Hematopoietic multipotent progenitor cell treated with erythropoietin and hydrocortisone succinate and interleukin-3 and kit ligand, for 17 days (in vitro differentiated cells): ENCODE data around the gene COL28A1.

ENCODE experiments used
- DNase-seq: peaks from one replicate; pipeline ENCODE4 v3.0.0-alpha.2; 2015; ENCODE audit warnings: low spot score

The COL28A1 gene

DNA sequence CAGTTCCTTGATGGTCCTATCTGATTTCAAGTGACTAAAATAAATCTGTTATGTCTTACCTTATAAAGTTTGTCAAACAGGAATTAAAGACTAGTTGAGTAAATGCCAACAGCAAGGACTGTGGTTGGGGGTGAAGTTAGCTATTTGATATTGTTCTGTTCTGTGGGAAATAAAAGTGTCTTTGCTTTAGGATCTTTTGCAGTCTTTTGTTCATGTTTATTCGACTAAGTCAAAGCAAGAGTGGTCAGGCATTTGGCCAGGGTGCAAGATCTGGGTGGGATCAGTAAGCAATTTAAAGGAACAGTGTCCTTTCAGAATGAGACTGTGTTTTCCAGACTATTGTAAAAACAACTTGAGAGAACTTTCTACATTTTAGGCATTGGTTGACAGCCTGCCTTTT is at the start of gene COL28A1:
TSS of gene COL28A1 (minus strand) at position 183 of the 400 bp plus-strand sequence. CDS start 2,998 bp downstream, outside the sequence.
- DNase-seq: no peak

- DNase-seq: no peak
These were observed 49.0 kb upstream of the COL28A1 start for GRCh38 chr7:7584653-7585052.

DNA sequence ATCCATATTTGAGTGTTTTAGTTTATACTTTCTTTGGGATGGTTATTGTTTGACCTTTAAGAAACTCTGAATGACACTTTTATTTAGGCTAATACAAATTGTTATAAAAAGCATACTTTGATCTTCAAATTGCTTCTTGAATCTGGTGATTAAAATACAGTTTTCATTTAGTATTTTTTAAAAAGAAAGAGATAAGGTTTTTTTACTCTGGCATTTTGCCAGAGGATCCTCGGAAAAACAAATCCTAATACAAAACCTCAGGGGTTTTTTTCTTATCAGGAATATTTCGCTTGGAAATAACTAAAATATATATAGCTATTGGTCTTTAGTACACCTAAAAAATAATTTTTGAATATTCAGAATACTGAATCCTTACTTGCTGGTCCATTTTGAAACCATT is 48.1 kb upstream of the COL28A1 start:
- DNase-seq: no peak

DNA sequence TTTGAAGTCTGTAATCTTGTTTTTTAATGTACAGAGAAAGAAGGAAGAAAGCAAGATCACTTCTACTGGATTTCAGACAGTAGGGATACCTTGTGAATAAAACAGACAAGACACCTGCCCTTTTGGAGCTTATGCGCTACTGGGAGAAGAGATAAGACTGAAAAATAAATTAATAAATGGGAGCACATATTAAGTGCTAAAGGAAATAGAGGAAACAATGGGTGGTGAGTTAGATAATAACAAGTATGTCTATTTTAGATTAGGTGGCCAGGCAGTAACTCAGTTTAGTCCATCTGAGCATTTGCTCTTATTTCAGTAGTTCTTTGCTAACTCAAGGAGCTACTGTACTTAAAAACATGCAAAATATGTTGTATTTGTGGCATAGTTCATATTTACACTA is 46.9 kb upstream of the COL28A1 start:
- no peak for DNase-seq

DNA sequence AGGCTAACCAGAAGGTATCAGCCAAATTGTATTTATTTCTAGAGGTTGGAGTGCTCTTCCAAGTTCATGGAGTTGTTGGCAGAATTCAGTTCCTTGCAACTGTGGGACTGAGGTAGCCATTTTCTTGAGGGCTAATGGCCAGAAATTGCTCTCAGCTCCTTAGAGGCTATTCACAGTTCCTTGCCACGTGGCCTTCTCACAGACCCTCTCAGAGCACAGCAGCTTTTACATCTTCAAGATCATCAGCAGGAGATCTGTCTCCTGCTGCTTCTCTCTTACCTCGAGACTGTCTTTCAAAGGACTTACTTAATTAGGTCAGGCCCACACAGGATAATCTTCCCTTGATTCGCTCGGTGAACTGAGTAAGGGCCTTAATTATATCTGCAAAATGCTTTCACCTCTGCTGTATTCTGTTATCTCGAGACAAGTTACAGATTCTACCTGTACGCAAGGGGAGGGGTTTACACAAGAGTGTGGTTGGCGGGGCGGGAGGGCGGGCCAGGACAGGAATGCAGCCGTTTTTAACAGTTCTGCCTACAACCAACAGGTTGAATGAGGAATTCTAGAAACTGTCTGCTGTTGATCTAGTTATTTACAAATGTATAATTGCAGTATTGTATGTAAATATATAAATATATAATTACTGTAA is 46.0 kb upstream of the COL28A1 start:
- no peak for DNase-seq

GRCh38 chr7:7579638-7580037 is 44.0 kb upstream of the COL28A1 start:
- no peak for DNase-seq

DNA sequence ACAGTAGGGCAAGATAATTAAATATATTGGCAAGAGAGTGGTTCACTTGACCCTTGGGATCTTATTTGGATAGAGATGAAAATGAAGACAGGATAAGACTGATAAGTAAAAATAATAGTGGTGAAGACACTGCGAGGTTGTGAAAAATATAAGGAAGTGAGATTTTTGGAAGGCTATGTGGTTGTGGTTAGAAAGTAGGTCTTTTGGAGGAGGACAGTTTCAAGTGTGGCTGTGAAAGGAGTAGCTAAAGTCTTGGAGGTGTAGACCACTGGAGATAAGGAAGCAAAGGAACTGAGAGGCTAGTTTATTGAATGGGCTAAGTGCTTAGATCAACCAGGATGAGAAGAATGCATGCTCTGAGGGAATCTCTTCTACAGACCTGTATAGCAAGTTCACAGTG is 42.2 kb upstream of the COL28A1 start:
- DNase-seq: no peak

- DNase-seq: no peak
These were observed 40.7 kb upstream of the COL28A1 start for GRCh38 chr7:7576344-7576743.

- DNase-seq: no peak
These were observed 38.0 kb upstream of the COL28A1 start for GRCh38 chr7:7573701-7574100.

GRCh38 chr7:7570584-7570983 is 34.9 kb upstream of the COL28A1 start:
- DNase-seq: no peak

GRCh38 chr7:7569615-7570014 is 33.9 kb upstream of the COL28A1 start:
- no peak for DNase-seq

DNA sequence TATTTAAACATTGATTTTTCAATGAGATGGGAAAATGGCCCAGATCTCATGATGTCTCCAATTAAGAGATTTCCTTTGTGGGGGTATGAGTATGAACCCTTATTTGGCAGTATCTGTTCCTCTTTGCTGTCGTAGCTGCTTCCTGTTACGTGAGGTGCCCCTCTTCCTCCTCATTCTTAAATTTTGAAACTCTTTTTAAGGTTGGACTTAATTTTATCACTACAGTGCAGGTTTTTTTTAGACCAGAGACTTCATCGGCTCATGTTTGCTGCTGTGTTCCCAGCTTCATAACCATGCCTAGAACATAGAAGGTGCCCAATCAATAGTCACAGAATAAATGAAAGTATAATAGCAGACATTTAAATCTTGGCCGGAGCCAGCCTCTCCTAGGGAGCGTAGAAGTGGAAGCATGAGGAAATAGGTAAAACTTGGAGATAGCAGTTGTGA is 33.4 kb upstream of the COL28A1 start:
- DNase-seq: no peak

DNA sequence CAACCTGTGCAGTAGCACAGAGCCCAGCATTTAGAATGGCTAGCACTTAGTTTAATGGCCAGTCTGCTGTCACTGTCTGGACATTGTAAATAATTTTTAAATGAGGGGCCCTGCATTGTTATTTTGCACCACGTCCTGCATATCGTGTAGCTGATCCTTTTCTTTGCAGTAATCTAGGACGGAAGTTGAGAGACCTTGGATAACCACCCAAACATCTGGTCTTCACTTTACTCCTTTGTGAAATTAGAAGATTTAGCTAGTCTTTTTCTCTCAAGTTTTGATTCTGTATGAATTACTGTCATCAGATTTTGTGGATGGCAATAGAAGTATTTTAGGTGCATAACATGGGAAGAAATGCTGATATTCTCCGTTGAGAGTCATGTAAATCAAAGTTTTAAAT is 32.9 kb upstream of the COL28A1 start:
- no peak for DNase-seq

DNA sequence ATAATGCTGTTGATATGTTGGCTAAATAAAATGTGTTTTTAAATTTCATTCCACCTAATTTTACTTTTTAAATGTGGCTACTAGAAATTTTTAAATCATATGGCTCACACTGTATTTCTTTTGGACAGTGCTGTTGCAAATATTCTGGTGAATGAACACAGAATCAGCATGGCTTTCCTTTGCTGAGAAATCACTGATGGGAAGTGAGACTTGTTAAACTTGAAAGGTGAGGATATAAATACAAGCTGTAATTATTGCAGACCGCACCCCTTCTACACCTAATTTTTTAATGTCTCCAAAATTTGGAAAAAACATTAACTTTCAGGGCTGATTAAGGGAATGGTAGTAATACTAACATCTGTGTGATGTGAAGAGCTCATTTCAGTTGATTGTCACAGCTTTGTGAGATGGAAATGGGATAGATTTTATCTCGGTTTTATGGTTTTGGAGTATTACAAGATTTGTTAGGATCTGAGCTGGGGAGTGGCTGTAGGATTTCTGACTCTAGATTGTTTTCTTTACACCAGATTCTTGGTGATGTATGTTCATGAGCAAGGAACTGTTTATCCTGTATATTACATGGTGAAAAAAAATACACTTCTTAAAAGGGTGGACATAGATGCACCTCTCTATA is 32.3 kb upstream of the COL28A1 start:
- no peak for DNase-seq

- peak; percentile 86 for DNase-seq
These were observed 31.3 kb upstream of the COL28A1 start, which contains the start of gene MIOS for GRCh38 chr7:7566651-7567611. MIOS (plus strand) TSS chr7:7566884; CDS start chr7:7572476, 5,592 bp downstream.

DNA sequence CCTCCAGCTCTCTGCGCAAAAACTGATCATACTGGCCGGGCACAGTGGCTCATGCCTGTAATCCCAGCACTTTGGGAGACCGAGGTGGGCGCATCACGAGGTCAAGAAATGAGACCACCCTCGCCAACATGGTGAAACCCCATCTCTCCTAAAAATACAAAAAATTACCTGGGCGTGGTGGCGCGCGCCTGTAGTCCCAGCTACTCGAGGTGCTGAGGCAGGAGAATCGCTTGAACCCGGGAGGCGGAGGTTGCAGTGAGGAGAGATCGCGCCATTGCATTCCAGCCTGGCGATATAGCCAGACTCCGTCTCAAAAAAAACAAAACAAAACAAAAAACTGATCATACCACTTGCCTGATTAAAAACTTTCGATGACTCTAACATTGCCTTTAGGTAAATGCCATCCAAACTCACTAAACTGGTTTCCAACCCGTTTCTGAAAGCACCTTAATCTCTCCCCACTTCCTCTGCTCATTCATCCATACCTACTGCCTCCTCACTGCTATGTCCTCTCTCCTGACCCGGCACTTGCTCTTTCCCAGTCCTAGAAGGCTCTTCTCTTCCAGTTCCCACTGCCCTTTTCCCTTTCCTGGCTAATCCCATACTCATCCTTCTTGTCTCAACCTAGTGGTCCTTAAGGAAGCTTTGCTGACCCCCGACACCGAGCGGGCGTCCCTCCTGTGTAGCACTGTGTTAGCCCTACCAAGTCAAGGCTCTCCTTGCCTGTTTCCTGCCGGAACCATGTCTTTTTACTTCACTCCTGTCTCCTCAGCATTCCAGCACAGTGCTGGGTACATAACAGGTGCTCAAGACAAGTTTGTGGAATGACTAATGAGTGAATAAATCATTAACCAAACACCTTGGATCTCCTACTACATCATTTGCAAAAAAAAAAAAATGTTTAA is 30.3 kb upstream of the COL28A1 start:
- DNase-seq: no peak

DNA sequence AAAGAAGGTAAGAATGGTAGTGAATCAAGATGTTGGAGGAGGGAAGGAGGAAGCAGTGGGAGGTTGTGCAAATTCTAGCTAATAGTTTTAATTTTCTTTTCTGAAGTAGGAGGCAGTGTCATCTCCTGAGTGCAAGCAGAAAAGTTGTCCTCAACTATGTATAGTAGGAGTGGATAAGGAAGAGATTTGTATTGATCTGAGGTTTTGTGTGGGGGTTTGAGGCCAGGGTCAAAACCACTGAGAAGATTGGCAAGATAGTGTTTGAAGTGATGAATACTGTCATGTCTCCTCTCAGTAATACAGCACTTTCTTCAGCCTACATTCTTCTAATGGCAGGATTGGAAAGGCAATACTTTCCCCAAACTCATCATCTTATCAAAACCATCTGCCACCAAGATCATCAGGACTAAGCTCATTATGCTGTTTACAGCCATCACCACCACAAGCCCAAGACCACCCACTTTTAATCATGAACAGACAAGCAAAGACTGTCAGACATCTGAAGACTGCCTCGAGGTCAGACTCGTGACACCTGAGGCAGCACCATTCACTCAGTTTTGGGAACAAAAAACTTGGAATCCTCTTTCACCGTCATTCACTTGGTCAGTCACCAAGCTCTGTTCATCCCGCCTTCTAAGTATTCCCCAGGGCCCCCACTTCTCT is 29.5 kb upstream of the COL28A1 start:
- no peak for DNase-seq

DNA sequence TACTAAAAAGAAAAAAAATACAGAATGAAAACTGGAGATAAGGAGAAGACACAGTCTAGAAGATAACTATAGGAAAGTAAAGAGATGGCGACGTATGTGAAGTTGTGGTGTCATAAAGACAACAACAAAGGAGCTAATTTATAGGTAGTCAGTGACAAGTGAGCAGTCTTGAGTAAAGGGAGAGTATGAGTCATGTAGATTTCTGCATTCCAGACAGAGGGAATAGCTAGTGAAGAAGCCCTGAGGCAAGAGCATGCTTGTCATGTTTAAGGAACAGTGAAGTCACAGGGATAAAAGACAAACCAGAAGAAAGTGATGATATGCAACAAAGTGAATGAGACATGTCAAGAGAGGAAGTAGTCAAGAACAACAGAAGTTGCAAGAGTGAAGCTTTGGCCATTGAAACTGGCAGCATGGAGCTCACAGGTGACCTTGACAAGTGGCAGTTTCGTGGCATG is 28.7 kb upstream of the COL28A1 start:
- no peak for DNase-seq

GRCh38 chr7:7563813-7564212 is 28.1 kb upstream of the COL28A1 start:
- DNase-seq: no peak

- DNase-seq: no peak
These were observed 27.6 kb upstream of the COL28A1 start for GRCh38 chr7:7563269-7563668.

DNA sequence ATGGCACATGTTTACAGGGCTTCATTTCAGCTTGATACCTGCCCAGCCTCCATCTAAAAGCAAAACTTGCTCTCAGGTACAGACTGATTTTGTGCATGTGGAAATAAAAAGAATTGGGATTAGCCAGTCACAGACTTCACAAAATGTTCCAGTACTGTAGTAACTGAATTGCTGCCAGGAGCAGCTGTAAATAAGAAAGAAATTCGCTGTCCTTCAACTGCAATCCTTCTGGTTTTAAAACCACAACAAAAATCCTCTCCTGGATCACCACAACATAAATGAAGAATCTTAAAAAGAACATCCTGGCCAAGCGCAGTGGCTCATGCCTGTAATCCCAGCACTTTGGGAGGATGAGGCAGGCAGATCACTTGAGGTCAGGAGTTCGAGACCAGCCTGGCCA is 27.1 kb upstream of the COL28A1 start:
- DNase-seq: no peak
